HepG2 (cell line): ENCODE measurements around the gene C12orf42. TPM values are rescaled to one million over a fixed set of nuclear protein-coding genes. Genes with fewer than 3 reads are reported as not detected.

ENCODE experiments used
- ATAC-seq: fragments of 200-7000 bp; cut with Tn5 transposase; 3 replicates; pipeline ENCODE4 v1.9.1; 2020; ENCODE audit warnings: mild to moderate bottlenecking, moderate library complexity
- BruUV-seq: library from RNA; stranded (reverse); fragments of 400-500 nt; replicated peaks from 2 replicates; lab custom pipeline; 2021; lab: Mats Ljungman, UMichigan
- CTCF ChIA-PET: fragments of 300-600 bp; formaldehyde crosslinking; extraction: SDS; loops from one replicate; lab custom pipeline; 2021; ENCODE audit warnings: low total read pairs, inconsistent platforms, low intra/inter-chr PET ratio; lab: Yijun Ruan, JAX
- POLR2A ChIA-PET: fragments of 350-600 bp; sonication (Branson Sonifier 250); formaldehyde crosslinking; loops from one replicate; lab custom pipeline; 2020; ENCODE audit warnings: antibody characterized with exemption, inconsistent platforms; lab: Yijun Ruan, JAX
- DNase-seq: peaks from one replicate; pipeline ENCODE4 v3.0.0-alpha.2; 2015; ENCODE audit warnings: low spot score
- FAIRE-seq: peaks from 3 replicates; lab custom pipeline; 2011; peaks lifted over from hg19 to GRCh38; lab: Jason Lieb, UNC
- H2AFZ ChIP-seq: one replicate; pipeline ENCODE4 v1.6.1; 2011; ENCODE audit warnings: low read length, inconsistent platforms
- H3K27ac ChIP-seq: fragments of 300-600 bp; 3 replicates; pipeline ENCODE4 v1.8.0; 2011; ENCODE audit warnings: mixed run types, mild to moderate bottlenecking, mixed read lengths, low read length, inconsistent platforms; ENCODE audit not compliant: insufficient read depth; ENCODE audit errors: extremely low read length
- H3K27me3 ChIP-seq, 2 experiments: fragments of 200-600 bp in 1 of 2; 2 replicates in 1 of 2; 3 replicates in 1 of 2; pipeline versions ENCODE4 v1.6.0 to v1.8.0; 2011; ENCODE audit warnings: low read length in 2 of 2, mild to moderate bottlenecking in 2 of 2, moderate library complexity in 2 of 2, inconsistent platforms in 1 of 2; ENCODE audit not compliant: insufficient read depth in 2 of 2, control insufficient read depth in 1 of 2
- H3K36me3 ChIP-seq, 2 experiments: fragments of 200-600 bp in 1 of 2; replicated peaks in 1 of 2; 2 replicates in 1 of 2; 3 replicates in 1 of 2; pipeline versions ENCODE4 v1.5.1 to v1.8.0; 2011; ENCODE audit warnings: low read length in 2 of 2, inconsistent platforms in 1 of 2; ENCODE audit not compliant: insufficient read depth in 2 of 2, control insufficient read depth in 1 of 2
- H3K4me1 ChIP-seq: 2 replicates; pipeline ENCODE4 v1.5.1; 2012; ENCODE audit warnings: low read length, inconsistent platforms; ENCODE audit not compliant: insufficient read depth
- H3K4me2 ChIP-seq: 2 replicates; pipeline ENCODE4 v1.6.0; 2011; ENCODE audit warnings: low read depth, low read length, inconsistent platforms
- H3K4me3 ChIP-seq, 3 experiments: fragments of 200-600 bp in 1 of 3; sonication (generic), shearing (Covaris generic) in 1 of 3; replicated peaks in 1 of 3; 2 replicates each; pipeline ENCODE4 v1.5.1; 2011 to 2016; ENCODE audit warnings: low read length in 3 of 3, inconsistent platforms in 2 of 3, low read depth in 2 of 3, mild to moderate bottlenecking in 2 of 3, control low read depth in 1 of 3, mixed read lengths in 1 of 3; ENCODE audit not compliant: insufficient read depth in 1 of 3
- H3K79me2 ChIP-seq: one replicate; pipeline ENCODE4 v1.6.1; 2011; ENCODE audit warnings: low read length, inconsistent platforms; ENCODE audit not compliant: insufficient read depth
- H3K9ac ChIP-seq: 2 replicates; pipeline ENCODE4 v1.6.0; 2011; ENCODE audit warnings: mild to moderate bottlenecking, low read depth, low read length, inconsistent platforms; ENCODE audit not compliant: insufficient read depth
- H3K9me3 ChIP-seq: 2 replicates; pipeline ENCODE4 v1.5.1; 2012; ENCODE audit warnings: mild to moderate bottlenecking, low read length
- H4K20me1 ChIP-seq: 2 replicates; pipeline ENCODE4 v1.6.0; 2011; ENCODE audit warnings: inconsistent platforms, mild to moderate bottlenecking, low read length, moderate library complexity; ENCODE audit not compliant: insufficient read depth
- E2F5 ChIP-seq: sonication (generic); formaldehyde crosslinking; conservative IDR thresholded peaks from 2 replicates; pipeline ENCODE4 v1.4.0; 2020; ENCODE audit warnings: missing genetic modification reagents
- ETS1 ChIP-seq: sonication (generic); formaldehyde crosslinking; IDR thresholded peaks from 2 replicates; pipeline ENCODE4 v1.4.0; 2020; ENCODE audit warnings: missing genetic modification reagents
- ETV5 ChIP-seq: IDR thresholded peaks from 2 replicates; pipeline ENCODE4 v1.6.1; 2018; ENCODE audit warnings: missing biosample characterization, missing genetic modification reagents, inconsistent platforms, borderline replicate concordance
- MEIS2 ChIP-seq: sonication (generic); formaldehyde crosslinking; IDR thresholded peaks from 2 replicates; pipeline ENCODE4 v1.9.0; 2021; ENCODE audit warnings: mild to moderate bottlenecking, missing genetic modification reagents
- MIXL1 ChIP-seq: IDR thresholded peaks from 2 replicates; pipeline ENCODE4 v1.6.1; 2016
- ONECUT2 ChIP-seq: sonication (generic); formaldehyde crosslinking; IDR thresholded peaks from 2 replicates; pipeline ENCODE4 v1.4.0; 2020; ENCODE audit warnings: missing genetic modification reagents
- POGK ChIP-seq: sonication (generic); formaldehyde crosslinking; conservative IDR thresholded peaks from 2 replicates; pipeline ENCODE4 v1.8.0; 2022; ENCODE audit warnings: mild to moderate bottlenecking, moderate library complexity, missing genetic modification reagents
- ZMYM4 ChIP-seq: sonication (generic); formaldehyde crosslinking; IDR thresholded peaks from 2 replicates; pipeline ENCODE4 v1.8.1; 2023; ENCODE audit warnings: mild to moderate bottlenecking, missing genetic modification reagents
- ZNF329 ChIP-seq: sonication (generic); formaldehyde crosslinking; IDR thresholded peaks from 2 replicates; pipeline ENCODE4 v1.9.0; 2021; ENCODE audit warnings: low read depth, mild to moderate bottlenecking, missing genetic modification reagents
- ZNF646 ChIP-seq: sonication (generic); formaldehyde crosslinking; IDR thresholded peaks from 2 replicates; pipeline ENCODE4 v1.9.0; 2021; ENCODE audit warnings: mild to moderate bottlenecking, missing genetic modification reagents
- ZNF800 ChIP-seq: sonication (generic); formaldehyde crosslinking; IDR thresholded peaks from 2 replicates; pipeline ENCODE4 v1.4.0; 2020; ENCODE audit warnings: missing genetic modification reagents
- WGBS: methylation state at CpG from one replicate; pipeline ENCODE4 v1.1.6; 2017; ENCODE audit warnings: low lambda C conversion rate; 5-methylcytosine and 5-hydroxymethylcytosine counted together
- in situ Hi-C: cut with HindIII; loops from 2 replicates; pipeline ENCODE4 v1.10.0; 2017; ENCODE audit warnings: low pct_unique_long_range_greater_than_20kb; ENCODE audit not compliant: extremely low pct_ligation_motif_present
- intact Hi-C: fragments of 100-400 bp; cut with micrococcal nuclease; formaldehyde crosslinking; loops from one replicate; pipeline ENCODE4 v1.10.0; 2022; ENCODE audit not compliant: unreplicated experiment
- polyA plus RNA-seq, 8 experiments: library from polyadenylated mRNA; depleted of rRNA in 3 of 8; stranded (reverse) in 7 of 8; unstranded in 1 of 8; fragments of >200 nt; fragmentation: Illumina TruSeq in 4 of 8; extraction: Trizol in 4 of 8; gene quantifications; 2 replicates each; pipeline versions ENCODE4 v1.2.1 to v1.2.3, GENCODE V29; 2011 to 2016; ENCODE audit warnings: low read depth in 4 of 8, missing spikeins in 1 of 8, mixed read lengths in 1 of 8; ENCODE audit not compliant: insufficient read depth in 1 of 8
- total RNA-seq, 5 experiments: library from RNA; depleted of rRNA; stranded (reverse); fragments of >200 nt; fragmentation: Illumina TruSeq; extraction: Trizol; gene quantifications; 2 replicates each; pipeline ENCODE4 v1.2.3, GENCODE V29; 2016; ENCODE audit warnings: low read depth in 1 of 5

The C12orf42 gene
- total and polyA plus RNA-seq, 2 of the 13 experiments (the other 11 are each of a cell fraction or from before 2014, with no cell fraction given), result not detected

GRCh38 chr12:103399986-103400385 lies 95.8 kb downstream of the C12orf42 start (continued):
- TF ChIP-seq ETS1 (CRISPR knock-in tag) (no peak), E2F5 (CRISPR knock-in tag) (no peak), ZNF646 (CRISPR knock-in tag) (no peak), MIXL1 (CRISPR knock-in tag) (no peak)

GRCh38 chr12:103397536-103397935 lies 98.2 kb downstream of the C12orf42 start:
- Histone ChIP-seq H3K27me3 (no peaks in the 10 kb centered on the region), H3K9me3 (no peaks in the 10 kb centered on the region), H3K4me2 (no peak overlapping the region), H2AFZ (no peak overlapping the region), H3K36me3 (no peaks in the 10 kb centered on the region), H3K4me1 (no peaks in the 10 kb centered on the region), H3K9ac (no peak overlapping the region), H4K20me1 (no peaks in the 10 kb centered on the region), H3K79me2 (no peaks in the 10 kb centered on the region), H3K27ac (no peak overlapping the region), H3K4me3 (no peak overlapping the region)
- FAIRE-seq, result no peak
- ChIA-PET POLR2A (no interaction called here), CTCF (no interaction called here)
- no TSS peak for BruUV-seq
- ATAC-seq, result no peak
- in situ Hi-C loops, result no loop called here
- WGBS, result 0% methylated on average over 1 of the region's 1 CpG
- intact Hi-C loops, result no loop called here
- no peak for DNase-seq
- TF ChIP-seq ONECUT2 (CRISPR knock-in tag), result no peak
- no peak for TF ChIP-seq MEIS2 (CRISPR knock-in tag)
- TF ChIP-seq POGK (CRISPR knock-in tag), result no peak
- no peak for TF ChIP-seq ZMYM4
- TF ChIP-seq ZNF329 (CRISPR knock-in tag), result no peak
- TF ChIP-seq ETV5 (CRISPR knock-in tag), result no peak
- TF ChIP-seq ZNF800, result no peak
